ENCODE measurements around the gene TBCD.
A peak's percentile ranks its signal among the peaks of the same experiment; 100 is the strongest.

GRCh38 chr17:82743344-82744219 lies 8.3 kb upstream of the TBCD start:
- TF ChIP-seq CTCF (IDR thresholded peaks at IDR 0.05; ENCODE audit: low read length) (peak; percentile 10; the same call in 1 of the 2 replicates), EZH2 (optimal IDR thresholded peaks at IDR 0.05; ENCODE audit: low read depth, low read length) (no peak)
